ENCODE results near the gene NTRK1.
A peak's percentile ranks its signal among the peaks of the same experiment; 100 is the strongest.

NTRK1 gene

DNA sequence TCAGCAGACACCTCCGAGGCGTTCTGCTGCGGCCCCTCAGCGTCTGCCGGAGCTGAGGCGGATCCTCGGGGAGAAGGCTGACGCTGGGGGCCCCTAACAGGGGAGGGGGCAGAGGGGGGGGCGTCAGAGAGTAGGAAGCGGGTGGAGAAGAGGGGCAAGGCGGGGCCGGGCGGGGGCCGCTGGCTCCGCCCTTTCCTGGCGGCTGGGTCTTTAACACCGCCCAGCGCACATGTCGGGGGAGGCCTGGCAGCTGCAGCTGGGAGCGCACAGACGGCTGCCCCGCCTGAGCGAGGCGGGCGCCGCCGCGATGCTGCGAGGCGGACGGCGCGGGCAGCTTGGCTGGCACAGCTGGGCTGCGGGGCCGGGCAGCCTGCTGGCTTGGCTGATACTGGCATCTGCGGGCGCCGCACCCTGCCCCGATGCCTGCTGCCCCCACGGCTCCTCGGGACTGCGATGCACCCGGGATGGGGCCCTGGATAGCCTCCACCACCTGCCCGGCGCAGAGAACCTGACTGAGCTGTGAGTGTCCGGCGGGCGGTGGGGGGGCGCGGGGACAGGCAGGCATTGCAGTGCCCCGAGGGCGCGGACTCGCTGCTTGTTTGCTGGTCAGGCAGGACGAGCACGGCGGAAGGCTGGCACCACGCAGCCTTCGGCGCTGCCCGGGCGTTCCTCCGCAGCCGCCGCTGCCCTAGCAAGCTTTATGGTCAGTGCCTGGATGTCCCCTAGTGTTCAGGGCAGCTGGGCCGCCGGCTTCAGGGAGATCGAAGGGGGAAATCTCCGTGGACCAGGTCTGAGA, at the start of gene NTRK1:
TSS of gene NTRK1 (plus strand) at position 238 of the 796 bp plus-strand sequence. CDS start at position 308, 70 bp downstream.
- peak; percentile 89 for DNase-seq

DNA sequence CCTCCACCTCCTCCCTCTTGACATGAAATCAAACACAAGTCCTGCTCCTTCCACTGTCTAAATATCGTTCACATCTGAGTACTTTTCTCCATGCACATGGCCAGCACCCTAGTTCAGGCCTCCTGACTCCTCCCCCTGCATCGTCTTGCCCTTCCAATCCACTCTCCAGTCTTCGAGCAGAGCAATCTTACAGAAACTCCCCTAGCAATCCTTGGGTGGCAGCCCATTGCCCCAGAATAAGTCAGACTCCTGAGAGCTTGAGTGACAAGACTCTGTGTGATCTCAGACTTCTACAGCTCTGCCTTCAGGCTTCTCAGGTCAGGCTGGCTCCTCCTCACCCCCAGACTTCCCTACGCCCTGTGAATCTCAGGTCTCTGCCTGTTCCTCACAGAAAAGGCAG, 49.5 kb upstream of the NTRK1 start:
- no peak for DNase-seq

DNA sequence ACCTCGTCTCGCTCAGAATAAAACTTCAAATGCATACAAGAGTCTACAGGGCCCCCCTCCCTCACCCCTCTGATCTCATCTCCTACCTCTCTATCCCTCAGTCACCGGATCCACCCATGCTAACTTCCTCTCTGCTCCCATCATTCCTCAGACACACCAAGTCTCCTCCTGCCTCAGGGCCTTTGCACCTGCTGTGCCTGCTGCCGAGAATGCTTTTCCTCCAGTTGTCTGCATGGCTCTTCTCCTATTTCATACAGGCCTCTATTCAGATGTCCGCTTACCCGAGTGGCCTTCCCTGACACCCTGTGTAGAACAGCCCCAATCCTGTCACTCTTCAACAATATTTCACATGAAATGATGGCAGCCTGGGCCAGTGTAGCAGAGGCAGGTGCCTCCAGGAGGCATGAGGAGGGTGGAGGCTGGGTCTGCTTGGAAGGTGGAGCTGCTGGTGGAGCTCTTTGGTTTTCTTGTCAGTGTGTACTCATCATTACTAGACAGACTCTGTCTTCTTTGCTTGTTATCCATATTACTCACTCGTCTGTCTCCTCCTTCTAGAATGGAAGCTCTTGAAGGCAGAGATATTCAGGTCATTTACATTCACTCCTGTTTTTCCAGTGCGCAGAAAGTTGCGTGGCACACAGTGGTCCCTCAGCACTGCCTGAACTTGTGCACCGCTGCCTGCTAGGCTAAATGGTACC, 48.2 kb upstream of the NTRK1 start:
- DNase-seq = no peak

GRCh38 chr1:156813298-156813697, 47.4 kb upstream of the NTRK1 start:
- no peak for DNase-seq

DNA sequence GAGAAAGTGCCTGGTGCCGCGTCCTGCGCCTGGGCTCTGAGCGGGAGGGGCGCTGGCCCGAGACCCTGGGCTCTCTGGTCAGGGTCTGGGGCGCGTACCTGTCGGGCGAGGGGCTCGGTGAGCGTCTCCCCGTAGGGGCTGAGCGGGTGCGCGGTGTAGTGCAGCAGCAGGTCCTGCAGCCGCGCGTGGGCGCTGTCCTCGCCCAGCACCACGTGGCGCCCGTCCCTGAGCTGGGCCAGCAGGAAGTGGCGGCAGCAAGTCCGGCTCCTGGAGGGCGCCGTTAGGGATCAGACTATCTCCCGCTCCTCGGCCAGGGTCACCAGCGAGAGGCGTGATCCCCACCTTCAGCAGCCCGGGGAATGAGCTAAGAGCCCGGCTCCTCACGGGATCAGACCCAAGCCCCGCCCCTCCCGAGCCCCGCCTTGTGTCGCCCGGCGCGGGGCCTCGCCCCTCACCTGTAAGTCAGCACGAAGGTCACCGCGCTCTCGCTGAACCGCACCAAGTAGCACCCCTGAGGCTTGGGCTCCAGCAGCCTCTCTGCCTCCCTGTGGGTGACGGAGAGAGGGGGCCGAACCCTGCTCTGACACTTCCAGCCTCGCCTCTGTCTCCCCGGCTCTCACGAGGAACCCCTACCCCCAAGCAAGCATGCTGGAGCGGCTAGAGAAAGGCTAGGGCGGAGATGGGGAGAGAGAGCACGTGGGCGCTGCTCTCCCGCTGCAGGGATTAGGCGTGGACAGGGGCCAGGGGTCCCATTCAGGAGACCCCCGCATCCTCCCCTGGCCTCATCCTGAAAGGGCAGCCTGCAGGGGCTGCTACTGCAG, 46.7 kb upstream of the NTRK1 start:
- DNase-seq = peak; percentile 85

GRCh38 chr1:156814571-156815260, 45.9 kb upstream of the NTRK1 start:
- DNase-seq = no peak

DNA sequence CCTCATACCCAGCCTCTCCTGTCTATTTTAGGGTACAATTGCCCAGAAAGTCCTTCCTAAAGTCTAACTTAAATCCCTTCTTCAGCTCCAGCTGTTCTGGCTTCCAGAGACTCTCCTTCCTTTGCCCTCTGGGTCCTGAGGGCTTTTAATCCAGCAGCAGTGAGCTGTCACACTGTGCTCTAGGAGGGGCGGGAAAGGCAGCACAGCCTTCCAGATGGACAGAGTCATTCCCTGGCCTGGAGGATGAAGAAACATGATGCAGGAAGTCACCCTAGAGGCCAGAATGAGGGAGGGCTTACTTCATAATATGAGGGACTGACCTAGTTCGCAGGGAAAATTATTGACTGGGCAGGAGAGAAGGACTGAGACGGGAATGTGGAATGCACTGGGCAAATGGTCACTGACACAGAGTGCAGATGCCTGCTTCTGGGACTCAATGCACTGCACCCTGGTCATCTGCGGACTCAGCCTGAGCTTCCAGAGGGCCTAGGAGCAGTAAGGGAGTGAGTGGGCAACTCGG, 45.3 kb upstream of the NTRK1 start:
- DNase-seq = no peak

- DNase-seq = no peak
Measured at GRCh38 chr1:156815961-156816422, 44.7 kb upstream of the NTRK1 start.

DNA sequence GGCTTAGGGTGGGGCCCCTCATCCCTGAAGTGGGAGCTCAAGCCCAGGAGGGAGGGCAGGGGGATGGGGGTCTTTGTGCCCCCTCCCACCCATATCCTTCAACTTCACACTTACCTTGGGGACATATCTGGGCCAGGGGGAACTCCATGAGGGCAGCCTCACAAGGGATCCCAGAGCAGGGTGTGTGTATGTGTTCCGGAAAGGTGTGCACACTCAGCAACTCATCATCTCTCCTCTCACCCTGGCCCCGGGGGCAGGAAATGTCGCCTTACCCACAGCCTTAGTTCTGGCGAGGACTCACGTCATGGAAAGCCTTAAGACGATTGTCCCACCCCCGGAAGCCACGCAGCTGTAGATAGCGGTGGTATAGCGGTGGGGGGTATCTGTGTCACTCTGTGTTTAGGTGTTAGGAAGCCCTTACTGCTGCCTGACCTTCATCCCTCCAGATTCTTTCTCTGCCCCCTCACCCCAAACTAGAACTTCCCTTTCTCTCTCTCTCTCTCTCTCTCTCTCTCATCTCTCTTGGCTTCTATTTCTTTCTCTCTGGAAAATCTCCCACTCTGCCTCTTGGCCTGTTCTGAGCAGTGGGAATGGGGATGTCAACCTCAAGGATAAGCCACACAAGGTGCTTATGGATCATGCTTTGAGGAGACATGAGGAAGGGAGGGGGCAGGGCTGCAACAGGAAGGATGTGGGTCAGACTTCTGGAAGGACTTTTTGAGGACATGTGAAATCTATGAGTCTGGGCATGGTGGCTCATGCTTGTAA, 43.9 kb upstream of the NTRK1 start, which contains the start of gene SH2D2A:
TSS of gene SH2D2A (minus strand) at position 288 of the 768 bp plus-strand sequence. CDS start at position 148, 140 bp downstream.
- DNase-seq = peak; percentile 95

DNA sequence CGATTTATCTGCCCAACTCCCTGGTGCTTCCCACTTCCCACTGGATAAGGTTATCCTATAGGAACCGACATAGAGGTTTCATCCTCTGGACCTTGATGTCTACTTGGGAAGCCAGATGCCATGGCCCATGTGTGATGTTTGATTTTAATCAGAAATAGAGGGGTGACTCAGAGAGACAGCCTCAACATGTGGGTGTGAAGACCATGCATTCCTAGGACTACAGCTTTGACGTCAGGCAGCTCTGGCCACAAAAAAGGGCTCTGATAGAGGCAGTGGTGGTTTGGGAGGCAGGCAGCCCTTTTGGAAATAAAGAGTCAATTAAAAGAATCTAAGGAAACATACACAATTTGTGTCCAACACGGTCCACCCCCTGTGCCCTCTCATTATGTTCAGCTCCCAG, 38.9 kb upstream of the NTRK1 start:
- no peak for DNase-seq

- DNase-seq = no peak
Measured at GRCh38 chr1:156822680-156823079, 38.0 kb upstream of the NTRK1 start.

GRCh38 chr1:156823210-156823790, 37.4 kb upstream of the NTRK1 start:
- DNase-seq = no peak

DNA sequence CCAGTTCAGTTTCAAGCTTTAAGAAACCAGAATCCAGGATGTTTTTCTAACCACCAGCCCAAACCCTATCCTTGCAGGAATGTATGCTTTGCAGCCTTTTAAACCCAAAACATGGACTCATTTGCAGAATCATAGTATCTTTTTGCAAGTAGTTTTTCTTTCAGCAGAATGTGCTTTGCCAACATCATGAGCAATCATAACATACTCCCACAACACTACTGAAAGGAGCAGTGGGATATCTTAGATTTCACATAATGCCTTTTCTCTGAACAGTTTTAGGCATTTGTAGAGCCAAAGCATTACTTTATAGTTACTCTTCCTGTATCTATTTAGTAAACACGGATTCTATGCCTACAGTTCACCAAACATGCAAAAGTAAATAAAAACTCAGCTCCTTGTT, 34.0 kb upstream of the NTRK1 start:
- DNase-seq = no peak

DNA sequence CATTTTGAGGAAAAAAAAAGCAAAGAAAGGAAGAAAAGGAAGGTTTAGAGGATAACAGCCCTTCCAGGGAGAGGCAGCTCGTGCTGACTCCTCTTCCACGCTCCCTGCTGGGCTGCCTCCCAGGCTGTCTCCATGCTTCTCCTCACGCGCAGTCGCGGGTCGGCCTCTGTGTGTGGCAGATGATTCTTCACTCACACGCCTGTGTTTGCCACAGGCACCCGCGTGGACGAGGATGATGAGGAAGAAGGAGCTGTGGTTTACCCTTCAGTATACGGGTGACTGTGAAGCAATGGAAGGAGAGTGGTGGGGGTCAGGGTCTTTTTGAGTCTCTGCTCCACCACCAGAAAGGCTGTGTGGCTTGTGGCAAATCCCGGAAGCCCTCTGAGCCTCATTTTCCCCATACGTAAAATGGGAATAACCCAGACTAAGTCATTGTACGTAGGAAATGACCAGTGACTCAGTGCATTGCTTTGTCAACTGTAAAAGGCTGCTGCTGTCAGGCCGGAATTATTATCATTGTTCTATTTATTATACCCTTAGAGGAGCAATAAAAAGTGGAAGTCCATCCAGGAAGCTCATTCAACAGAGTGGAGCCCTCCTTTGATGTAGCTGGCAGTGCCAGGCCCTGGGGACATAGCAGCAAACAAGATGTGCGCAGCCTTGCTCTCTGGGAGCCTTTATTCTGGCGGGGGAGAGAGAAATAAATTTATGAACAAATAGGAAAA, 32.1 kb upstream of the NTRK1 start:
- no peak for DNase-seq

DNA sequence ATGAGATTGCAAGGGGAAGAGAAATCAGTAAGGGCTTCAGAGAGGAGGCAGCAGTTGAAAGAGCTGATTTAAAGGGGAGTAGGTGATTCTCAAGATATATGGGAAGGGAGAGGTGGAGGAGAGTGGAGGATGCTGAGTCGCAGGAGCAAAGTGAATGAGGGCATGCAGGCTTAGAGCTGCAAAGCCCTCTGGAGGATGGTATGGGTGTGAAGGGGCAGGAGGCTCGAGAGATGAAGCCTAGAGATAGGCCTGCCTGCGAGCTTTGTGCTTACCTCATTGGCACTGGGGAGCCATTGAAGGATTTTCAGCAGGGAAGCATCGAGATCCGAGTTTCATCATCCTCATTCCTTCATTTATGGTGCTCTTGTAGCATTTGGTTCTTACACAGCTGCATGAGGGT, 28.2 kb upstream of the NTRK1 start:
- no peak for DNase-seq

- peak; percentile 72 for DNase-seq
Measured at GRCh38 chr1:156833603-156834002, 27.1 kb upstream of the NTRK1 start.

GRCh38 chr1:156834322-156834721, 26.3 kb upstream of the NTRK1 start:
- no peak for DNase-seq

- no peak for DNase-seq
Measured at GRCh38 chr1:156836041-156836654, 24.5 kb upstream of the NTRK1 start.

DNA sequence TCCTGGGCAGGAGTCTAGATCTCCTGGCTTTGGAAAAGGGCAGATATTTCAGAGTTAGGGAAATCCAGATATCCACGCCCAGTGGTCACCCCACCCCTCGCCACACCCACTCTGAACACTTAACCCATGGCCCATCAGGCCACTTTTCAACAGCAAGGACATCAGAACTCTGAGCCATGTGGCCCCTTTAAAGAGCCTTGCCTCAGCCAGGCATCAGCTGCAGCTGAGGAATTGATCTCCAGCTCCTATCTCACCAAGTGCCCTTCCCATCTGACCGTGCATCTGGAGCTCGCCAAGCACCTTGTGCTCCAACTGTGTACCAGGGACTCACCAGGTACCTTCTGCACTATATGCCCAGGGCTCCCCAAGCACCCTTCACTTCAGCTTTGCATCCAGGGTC, 23.8 kb upstream of the NTRK1 start:
- no peak for DNase-seq

DNA sequence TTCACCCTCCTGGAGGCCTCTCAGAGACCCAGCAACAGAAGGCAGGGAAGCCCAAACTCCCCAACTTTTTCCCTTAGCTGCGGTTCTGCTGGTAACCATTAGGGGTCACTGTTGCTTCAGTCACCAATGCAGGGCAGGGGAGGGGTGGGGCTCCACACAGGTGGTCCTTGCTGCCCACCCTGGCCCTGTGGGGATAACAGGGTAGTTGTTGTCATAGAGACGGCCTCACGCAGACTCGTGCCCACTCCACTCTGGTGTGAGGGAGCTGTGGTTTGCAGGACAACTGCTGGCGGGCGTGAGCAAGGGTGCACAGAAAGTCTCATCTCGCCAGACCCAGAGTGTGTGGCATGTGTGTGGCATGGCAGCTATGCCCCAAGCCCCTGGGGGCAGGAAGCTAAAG, 21.7 kb upstream of the NTRK1 start:
- peak; percentile 61 for DNase-seq

All from RPMI8226 (cell line).